GM21737 (cell line): ENCODE results near the gene PHKG2.

Source experiments
- ATAC-seq: cut with Tn5 transposase; IDR thresholded peaks from one replicate; pipeline ENCODE4 v1.9.1; 2021; ENCODE audit warnings: mild to moderate bottlenecking, moderate library complexity; ENCODE audit not compliant: unreplicated experiment

Gene PHKG2

DNA sequence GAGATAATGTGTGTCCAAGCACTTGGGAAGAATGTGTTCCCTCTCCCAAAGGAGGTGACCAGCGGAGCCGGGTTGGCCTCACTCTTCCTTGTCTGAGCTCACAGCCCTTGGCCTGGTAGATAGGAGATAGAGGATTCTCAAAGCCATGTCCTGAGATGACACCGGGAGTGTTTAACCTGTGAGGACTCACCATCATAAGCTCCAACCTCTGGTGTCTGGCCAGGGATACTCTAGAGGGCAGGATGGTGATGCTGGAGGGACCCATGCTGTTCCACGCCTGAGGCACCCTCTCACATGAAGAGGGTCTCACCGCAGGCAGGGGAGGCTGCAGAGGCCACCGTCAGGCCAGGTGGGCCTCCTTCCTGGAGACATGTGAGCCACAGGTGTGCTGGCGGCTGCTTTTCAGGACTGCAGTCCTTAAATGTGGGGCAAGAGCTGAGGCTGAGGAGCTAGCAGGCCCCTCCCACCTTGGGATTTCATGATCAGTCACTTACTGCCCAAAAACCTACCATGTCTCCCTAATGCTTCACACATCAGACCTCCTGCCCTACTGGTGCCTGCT, 45.4 kb downstream of the PHKG2 start:
- ATAC-seq: no peak

DNA sequence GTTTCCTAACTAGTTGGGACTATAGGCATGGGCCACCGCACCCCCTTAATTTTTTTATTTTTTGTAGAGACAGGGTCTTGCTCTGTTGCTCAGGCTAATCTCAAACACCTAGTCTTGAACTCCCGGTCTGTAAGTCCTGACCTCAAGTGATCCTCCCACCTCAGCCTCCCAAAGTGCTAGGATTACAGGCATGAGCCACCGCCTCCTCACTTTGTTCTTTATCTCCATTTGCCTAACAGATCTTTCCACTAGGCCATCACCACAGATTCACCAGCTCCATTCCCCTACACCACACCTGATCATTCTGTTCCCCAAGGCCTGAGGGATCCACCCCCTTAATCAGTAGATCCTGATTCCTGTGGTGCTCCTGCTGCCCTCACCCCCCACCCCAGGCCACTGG, 46.4 kb downstream of the PHKG2 start:
- no peak for ATAC-seq

DNA sequence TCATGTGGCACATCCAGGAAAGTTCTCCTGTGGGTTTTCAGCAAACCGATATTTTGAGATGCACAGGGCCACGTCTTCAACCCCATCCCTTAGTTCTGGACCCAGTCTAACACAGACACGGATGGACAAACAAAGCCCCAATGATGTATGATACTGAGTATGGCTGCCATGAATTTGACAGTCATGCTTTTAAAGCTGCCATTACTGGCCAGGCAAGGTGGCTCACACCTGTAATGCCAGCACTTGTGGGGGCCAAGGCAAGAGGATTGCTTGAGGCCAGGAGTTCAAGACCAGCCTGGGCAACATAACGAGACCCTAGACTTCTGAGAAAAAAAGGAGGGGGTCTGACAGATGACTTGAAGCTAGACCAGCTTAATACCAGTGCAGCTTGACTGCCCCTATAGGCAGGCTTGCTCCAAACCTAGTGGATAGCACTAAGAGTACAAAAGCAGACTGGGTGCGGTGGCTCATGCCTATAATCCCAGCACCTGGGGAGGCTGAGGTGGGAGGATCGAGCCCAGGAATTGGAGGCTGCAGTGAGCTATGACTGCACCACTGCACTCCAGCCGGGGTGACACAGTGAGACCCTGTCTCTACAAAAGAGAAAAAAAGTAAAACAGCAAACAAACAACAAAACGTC, 49.6 kb downstream of the PHKG2 start:
- no peak for ATAC-seq
